IPS DF 4.7 (cell line): Measurements from ENCODE around the gene UNC5A.

ENCODE experiments used
- DNase-seq: peaks from one replicate; pipeline ENCODE4 v3.0.0-alpha.2; 2013; ENCODE audit warnings: low spot score; ENCODE audit errors: extremely low read depth

Gene UNC5A

DNA sequence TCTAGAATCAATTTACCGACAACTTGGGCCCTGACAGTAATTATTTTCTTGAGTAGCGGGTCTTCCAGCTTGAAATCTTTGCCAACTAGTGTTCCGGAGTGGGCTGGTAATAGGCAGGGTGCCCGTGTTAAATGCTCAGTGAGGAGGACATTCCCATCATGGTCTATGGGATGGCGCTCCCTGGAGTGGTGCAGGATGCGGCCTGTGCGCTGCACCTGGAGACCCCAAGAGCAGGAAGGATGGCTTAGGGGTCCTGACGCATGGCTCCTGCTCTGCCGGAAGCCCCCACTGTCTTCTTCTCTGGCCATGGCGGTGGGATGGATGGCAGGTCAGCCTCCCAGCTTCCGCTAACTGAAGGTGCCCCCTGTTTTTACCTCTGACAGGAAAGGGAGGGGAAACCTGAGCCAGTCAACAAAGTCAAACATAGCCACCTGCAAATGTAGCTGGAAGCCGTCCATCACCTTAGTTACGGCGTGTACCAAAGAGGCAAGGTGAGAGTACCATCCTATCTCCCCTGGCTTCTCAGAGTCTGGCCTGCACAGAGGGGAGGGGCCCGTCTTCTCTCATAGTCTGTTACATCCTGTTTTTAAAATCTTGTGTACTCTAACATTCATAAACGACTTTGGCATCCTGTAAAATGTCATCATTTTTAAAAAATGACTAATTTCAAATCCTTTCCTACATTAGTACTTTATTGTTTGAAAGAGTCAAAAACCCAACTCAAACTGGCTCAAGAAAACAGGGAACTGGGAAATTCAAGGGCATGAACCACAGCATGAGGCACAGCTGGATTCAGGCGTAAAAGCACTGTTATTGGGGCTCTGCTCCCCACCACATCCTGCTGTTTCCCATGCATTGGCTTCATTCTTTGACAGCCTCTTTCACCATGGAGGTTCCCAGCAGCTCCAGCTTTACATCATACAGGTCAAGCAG is 28.5 kb upstream of the UNC5A start:
- DNase-seq = no peak

DNA sequence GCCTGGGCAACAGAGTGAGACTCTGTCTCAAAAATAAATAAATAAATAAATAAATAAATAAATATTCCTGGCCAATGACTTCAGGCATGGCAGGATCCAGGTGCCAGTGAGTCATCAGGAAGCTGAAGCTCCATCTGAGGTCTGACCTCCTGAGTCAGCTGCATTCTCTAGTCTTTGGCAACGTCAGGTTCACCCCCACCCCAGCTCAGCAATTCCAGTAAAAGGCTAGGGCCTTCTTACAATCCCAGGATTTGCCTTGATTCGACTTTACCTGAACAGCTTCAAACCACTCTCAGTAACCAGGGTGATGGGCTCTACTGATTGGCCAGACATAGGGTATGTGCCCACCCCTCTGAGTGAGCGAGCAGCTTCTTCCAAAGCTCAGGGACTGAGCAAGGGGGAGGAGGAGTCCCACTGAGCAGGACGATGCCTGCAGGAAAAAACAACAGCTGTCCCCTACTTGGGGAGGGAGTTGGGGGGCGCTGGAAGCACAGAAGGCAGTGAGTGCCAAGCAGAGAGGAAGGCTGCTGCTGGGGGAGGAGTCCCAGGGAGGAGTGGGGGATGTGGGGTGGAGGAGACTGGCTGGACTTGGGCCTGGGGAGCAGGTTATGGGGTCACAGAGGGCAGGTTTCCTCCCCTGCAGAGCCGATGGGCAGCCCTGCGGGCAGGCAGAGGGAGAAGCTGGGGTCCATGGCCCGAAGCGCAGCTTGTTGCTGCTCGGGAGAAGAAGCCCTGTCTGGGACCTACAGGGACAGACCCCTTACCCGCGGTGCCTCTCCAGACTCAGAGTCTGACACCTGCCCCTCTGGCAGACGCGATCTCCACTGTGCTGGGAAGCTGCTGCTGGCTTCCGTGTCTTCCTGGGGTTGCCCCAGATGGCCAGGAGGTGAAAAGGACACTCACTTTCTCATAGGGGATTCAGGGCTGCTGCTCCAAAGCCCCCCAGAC is 25.9 kb upstream of the UNC5A start:
- no peak for DNase-seq

DNA sequence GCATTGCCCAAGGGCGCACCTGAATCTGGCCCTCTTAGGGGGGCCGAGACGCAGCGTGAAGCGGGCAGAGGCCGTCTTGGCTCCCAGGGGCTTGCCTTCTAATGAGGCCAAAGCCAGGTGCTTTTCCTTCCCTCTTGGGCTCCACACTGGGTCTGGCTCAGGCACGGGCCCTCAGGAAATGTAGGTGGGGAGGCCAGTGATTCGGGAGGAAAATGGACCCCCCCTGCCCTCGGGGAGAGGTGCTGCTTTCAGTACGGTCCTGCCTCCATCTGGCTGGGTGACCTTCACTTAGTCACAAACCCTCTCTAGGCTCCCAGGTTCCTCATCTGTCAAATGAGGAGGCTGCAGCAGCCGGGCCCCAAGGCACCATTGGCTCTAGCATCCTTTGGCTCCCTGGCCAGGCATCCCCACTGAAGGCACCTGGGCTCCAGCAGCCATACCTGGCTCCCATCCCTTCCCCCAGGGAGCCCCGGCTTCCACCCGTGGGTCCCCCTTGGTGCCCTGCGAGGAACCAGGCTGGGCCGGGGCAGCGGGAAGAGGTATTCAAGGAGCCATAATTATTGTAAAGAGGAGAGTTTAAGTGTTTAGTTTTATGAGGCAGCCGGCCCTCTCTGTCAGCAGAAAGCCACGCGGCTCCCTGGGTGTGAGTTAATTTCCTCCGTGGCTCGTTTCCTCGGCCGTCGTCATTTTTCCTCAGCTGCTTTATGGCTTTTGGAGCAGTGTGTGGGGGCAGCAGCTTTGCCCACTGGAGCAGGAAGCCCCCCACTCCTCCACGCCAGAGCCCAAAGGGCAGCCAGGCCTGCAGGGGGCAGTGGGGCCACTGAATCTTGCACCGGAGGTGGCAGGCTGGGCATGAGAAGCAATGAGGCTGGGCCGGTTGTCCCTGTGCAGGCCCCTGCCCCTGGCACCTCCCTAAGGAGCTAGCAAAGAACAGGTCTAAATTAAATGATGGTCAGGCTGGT is 24.9 kb upstream of the UNC5A start:
- no peak for DNase-seq

DNA sequence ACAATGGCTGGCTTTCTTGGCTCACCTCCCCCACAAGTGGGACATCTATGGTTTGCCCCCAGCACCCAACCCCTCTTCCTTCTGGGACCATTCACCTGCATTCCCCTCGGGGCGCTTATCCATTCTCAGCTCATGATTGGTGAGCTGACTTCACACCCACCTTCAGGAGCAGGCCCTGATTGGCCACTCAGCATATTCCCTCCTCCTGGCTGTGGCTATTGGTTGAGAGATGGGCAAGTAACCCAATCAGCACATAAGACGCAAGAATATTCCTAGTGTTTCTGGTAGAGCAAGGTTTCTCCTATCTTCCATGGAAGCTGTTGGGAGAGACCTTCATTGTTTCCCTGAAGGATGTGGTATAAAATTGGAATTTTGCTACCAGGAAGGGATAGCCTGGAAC is 22.7 kb upstream of the UNC5A start:
- DNase-seq = no peak

DNA sequence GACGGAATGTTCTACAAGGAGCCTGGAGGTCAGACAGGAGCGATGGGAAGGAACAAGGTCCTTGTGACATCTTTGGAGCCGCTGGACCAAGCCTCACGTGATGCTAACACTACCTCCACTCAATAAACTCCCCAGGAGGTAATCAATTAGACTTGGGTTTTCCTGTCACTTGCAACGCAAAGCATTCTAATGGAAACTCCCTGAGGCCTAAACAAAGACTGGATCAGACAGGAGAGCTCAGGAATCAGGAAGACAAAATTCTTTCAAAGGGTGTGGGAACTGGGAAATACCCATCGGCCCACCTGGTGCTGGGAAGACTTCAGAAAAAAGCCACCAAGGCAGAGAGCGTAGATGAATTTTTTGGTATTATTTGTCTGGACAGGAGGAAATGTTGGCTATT is 22.3 kb upstream of the UNC5A start:
- DNase-seq = no peak

DNA sequence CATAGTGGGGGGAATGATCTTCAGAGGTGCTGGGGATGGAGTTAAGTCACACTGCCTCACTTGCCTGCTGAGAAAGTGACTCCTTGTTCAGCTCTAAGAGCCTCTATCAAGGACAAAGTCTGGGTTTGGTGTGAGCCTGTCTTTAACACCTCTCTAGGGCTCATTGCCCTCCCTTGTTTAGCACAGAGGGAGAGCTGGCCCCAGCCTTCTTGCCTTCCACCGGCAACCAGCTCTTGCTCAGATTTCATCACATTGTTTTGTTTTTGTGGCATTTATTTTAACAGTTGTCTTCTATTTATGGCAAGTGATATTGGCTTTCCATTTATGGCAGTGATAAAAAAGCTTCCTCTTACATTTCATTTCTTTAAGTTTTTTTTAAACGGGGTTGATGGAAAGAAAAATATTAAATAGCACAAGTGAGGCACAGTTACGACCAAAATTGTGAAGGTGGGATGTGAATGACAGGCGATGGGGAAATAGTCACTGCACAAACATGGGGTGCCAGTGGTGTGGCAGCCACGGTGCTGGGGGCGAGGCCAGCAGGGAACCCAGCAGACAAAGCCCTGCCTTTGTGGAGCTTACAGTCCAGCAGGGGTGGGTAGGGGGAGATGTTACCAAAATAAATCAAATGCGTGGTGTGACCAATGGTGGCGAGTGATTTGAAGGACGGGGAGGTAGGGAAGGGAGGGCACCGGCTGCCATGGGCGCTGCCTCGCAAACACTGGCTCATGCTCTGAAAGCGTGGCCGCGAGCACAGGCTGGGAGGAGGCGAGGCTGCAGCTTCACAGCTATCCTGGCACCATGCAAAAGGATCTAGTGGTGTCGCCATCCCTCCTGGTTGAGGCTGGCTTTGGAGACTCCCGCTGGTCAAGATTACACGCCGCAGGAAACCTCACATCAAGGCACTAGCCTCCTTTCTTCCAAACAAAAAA is 21.2 kb upstream of the UNC5A start:
- DNase-seq = no peak

DNA sequence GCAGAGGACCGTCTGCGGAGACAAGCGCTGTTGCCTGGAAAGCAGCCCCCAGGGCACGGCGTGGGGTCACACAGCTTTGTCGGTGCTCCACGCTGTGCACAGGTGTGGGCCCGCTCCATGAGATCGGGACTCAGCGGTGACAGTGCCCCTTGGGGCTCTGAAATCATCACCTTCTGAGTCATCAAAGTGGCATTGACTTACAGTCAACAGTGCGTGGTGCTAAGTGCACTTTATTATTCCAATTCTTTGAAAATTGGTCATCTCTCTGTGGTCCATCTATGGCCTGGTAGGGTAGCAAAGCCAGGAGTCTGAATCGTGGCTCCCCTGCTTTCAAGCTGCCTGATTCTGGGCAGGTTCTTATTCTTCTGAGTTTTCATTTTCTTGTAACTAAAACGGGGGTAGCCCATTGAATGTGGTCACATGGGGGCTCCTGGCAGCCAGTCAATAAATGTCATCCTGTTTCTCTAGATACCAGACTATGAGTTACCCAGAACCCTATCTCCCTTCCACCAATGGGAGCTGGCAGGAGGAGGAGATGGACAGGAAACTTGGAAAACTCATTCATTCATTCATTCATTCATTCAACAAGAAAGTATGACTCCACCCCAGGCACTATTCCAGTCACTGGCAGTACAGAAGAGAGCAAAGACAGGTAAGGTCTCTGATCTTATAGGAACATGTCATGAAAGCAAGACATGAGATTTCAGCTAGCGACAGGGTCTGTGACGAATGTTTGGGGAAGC is 20.3 kb upstream of the UNC5A start:
- DNase-seq = no peak

DNA sequence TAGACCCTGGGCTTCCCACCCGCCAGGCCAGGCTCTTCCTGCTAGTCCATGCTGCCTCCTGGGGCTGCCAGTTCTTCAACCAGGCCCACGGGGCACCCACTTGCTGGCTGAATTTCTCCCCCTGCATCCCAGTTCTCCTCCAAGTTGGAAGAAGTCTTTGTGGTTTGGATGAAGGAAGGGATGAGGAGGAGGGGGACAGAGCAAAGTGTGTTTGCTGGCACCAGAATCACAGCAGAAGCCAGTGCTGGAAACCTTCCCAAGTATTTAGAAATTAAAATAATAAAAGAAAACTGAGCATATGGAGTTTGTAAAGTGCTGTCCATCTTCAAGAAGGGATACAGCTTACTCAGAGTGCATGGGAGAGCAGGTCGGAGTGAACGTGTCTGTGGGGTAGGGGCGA is 19.4 kb upstream of the UNC5A start:
- no peak for DNase-seq

DNA sequence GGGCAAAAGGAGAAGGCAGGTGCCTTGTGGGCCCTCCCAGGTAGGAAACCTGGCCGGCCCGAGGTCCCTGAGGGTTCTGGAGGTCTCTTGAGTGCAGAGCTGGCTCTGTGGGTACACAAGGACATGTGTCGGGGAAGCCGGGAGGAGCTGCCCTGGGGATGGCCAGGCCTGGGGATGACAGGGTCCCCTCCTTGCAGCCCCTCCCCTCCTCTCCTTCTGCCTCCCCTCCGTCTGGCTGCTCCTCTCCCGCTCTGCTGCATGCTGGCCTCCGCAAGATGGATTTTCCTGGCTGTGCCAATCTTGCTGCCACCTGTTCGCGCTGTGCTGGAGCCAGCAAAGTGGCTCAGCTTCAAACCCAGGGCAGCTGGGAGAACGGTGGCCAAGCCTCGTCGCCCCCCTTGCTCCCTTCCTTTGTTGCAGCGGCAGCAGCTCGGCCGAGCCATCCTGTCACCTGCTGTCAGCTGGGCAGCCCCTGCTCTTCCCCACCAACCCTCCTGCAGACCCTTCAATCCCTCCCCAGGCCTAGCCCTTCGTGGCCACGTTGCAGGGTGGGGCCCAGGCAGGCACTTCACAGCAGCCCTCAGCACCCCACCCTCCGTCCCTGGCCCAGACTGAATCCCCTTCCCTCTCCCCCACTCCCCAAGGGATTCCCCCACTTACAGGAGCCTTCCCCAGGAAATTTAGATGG is 17.6 kb upstream of the UNC5A start:
- DNase-seq = no peak

DNA sequence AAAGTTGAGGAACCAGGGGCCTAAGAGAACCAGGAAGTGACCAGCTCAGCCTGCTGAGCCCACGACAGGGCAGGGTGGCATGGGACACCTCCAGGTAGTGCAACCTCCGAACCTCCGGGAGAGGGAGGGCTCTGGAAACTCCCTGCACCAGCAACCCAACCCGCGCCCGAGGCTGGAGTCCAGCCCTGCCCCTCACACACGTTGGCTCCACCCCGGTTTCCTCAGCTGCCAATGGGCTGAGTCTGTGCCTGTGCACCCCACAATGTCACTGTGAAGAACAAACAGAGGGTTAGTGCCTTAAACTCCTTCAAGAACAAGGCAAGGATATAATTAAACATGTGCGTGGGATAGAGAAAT is 17.0 kb upstream of the UNC5A start:
- no peak for DNase-seq

DNA sequence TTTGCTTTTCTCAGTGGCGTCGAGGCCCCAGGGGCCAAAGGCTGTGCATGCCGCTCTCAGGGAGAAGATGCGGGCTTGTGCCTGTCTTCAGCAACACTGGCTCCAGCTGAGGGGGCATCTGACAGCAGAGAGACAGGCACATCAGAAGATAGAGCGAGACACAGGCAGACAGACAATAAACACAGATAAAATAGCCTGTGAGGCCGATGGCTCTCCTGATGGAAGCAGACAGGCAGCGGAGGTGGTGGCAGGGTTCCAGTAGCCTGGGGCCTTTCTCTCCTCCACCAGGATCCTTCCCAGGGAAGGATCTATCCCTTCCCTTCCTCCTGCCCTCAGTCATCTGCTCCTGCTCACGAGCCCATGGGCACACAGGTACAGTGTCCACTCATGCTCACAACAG is 16.6 kb upstream of the UNC5A start:
- DNase-seq = no peak

DNA sequence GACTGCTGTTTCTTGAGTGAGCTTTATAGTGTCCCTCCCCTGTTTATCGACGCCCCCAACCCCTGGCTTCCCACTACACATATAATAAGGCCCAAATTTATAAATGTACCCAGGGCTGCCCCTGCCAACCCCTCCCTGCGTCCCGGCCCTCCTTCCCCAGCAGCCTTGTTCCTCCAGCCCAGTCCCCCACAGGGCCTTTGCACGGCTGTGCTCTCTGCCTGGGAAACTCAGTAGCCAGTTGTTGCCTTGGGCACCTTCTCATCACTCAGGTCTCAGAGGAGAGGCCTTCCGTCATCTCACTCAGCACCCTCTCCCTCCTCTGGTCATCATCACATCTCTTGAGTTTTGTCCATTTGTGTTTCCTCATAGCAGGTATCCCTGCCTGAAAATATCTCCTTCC is 15.8 kb upstream of the UNC5A start:
- no peak for DNase-seq

DNA sequence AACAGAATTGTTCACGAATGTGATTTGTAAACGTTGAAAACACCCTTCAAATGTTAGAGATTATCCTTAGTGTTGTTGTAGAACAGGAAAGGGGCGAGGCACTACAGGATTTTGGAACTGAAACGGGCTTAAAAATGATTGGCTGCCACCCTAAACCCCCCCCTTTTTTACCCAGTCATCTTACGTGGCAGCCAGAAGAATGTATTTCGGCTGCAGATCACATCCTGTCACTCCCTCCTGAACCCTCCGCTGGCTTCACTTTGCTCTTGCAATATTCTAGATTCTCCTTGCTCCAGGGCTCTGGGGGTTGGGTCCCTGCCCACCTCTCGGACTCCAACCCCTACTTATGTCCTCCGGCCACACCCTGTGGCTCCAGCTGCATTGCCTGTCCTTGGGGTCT is 13.9 kb upstream of the UNC5A start:
- no peak for DNase-seq

DNA sequence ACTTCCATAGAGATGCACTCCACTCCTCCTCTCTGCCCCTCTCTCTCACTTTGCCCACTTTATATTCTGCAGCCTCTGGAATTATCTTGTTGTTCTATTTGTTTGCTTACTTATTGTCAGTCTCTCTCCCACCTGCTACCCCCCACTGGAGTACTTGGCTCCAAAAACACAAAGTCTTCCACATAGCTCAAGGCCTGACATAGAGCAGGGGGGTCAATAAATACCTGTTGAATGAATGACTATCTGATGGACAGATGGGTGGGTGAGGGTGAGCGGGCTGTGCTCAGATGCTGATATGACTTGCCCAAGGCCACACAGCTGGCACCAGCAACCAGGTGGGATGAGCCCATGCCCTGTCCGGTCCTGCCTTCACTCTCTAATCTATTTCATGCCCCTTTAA is 13.4 kb upstream of the UNC5A start:
- DNase-seq = no peak

DNA sequence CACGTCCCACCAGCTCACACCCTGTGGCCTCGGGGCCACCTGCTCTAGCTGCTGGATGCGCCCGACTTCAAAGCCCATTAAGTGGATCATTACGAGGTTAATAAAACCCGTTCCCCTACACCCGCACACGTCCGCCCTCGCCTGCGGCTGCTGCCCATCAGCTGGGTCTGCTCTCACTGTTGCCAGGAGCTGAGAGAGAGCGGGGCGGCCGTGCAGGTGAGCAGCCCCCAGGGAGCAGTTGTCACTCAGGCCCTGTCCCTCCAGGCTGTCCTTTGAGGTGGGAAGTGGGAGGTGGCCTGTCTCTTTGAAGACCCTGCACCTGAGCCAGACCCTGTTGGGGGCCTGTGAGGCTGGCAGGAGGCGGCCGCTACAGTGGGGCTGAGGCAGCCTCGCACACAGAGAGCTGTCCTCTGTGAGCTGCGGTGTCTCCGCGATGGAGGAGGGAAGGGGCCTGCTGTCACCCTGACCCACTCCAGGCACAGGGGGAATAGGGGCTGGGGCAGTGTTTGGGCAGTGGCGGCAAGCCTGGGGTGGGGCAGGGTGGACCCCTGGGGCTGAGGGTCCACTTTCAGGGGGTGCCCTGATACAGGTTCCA is 12.8 kb upstream of the UNC5A start:
- DNase-seq = no peak

DNA sequence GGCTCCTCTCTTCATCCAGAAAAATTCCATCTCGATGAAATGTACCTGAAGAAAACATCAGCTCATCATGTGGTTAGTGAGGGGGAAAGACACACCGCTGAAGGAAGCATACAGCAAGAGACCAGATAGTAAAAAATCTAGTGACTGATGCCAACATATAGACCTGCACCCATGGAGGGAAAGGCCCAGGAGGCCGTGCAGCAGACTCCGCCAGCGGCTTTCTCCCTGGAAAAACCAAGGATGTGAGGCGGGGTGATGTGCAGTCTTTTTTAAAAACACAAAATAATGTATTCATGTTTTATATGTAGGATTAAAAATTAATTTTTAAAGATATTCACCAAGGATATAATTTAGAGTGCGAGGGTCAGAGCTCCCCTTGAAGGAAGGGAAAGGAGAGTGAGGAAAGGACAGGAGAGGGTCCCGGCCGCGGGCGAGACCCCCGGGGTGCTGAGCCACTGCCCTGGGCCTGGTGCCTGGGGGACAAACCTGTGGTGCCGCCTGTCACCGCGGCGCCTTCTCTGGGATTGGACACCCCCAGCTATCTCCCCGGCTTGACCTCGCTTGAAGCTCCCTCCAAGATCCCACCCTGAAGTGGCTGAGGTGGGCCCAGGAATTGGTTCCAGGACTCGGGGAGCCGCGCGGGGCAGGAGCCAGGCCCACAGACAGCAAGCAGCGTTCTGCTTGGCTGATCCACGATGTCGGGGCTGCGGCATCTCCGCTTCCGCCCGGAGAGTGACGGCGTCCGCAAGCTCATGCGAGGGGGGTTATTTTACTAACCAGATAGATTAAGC is 12.1 kb upstream of the UNC5A start:
- DNase-seq = no peak

DNA sequence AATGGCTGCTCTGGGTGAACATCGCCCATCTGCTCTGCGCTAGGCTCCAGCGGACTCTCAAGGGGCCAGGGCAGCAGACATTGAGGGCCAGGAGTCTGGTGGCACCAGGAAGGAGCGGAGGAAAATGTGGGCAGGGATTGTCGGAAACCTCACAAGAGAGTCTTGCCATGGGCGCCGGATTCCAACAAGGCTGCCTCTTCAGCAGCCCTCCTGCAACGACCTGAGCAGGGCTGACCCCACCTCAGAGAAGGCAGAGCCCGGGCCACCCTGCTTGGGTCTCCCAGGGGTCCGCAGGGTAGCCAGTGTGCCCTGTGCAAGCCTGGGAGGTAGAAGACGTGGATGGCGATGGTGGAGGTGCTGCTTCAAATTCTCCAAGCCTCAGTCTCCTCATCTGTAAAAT is 11.4 kb upstream of the UNC5A start:
- DNase-seq = no peak

DNA sequence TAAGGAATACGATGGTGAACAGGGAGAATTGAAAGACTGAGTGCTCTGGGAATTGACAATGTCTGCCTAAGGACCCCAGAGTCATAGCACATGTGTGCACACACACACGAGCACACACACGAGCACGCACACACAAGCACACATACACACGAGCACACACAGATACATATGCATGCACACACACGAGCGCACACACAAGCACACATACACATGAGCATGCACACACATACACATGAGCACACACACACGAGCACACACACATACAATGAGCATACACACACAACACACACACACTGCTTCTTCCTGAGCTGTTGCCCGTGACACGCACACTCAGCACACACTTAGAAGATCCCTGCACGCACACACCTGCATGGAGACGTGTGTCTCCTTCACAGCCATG is 10.9 kb upstream of the UNC5A start:
- no peak for DNase-seq
